HepG2 (cell line): ENCODE data around the gene CCNDBP1. TPM values are rescaled to one million over a fixed set of nuclear protein-coding genes. Genes with fewer than 3 reads are reported as not detected.
A peak's percentile ranks its signal among the peaks of the same experiment; 100 is the strongest.

Source experiments
- ATAC-seq: fragments of 200-7000 bp; cut with Tn5 transposase; 3 replicates; pipeline ENCODE4 v1.9.1; 2020; ENCODE audit warnings: mild to moderate bottlenecking, moderate library complexity
- BruUV-seq: library from RNA; stranded (reverse); fragments of 400-500 nt; replicated peaks from 2 replicates; lab custom pipeline; 2021; lab: Mats Ljungman, UMichigan
- CTCF ChIA-PET: fragments of 300-600 bp; formaldehyde crosslinking; extraction: SDS; loops from one replicate; lab custom pipeline; 2021; ENCODE audit warnings: low total read pairs, inconsistent platforms, low intra/inter-chr PET ratio; lab: Yijun Ruan, JAX
- POLR2A ChIA-PET: fragments of 350-600 bp; sonication (Branson Sonifier 250); formaldehyde crosslinking; loops from one replicate; lab custom pipeline; 2020; ENCODE audit warnings: antibody characterized with exemption, inconsistent platforms; lab: Yijun Ruan, JAX
- DNase-seq: peaks from one replicate; pipeline ENCODE4 v3.0.0-alpha.2; 2015; ENCODE audit warnings: low spot score
- FAIRE-seq: peaks from 3 replicates; lab custom pipeline; 2011; peaks lifted over from hg19 to GRCh38; lab: Jason Lieb, UNC
- H2AFZ ChIP-seq: one replicate; pipeline ENCODE4 v1.6.1; 2011; ENCODE audit warnings: low read length, inconsistent platforms
- H3K27ac ChIP-seq: fragments of 300-600 bp; 3 replicates; pipeline ENCODE4 v1.8.0; 2011; ENCODE audit warnings: mixed run types, mild to moderate bottlenecking, mixed read lengths, low read length, inconsistent platforms; ENCODE audit not compliant: insufficient read depth; ENCODE audit errors: extremely low read length
- H3K27me3 ChIP-seq, 2 experiments: fragments of 200-600 bp in 1 of 2; 2 replicates in 1 of 2; 3 replicates in 1 of 2; pipeline versions ENCODE4 v1.6.0 to v1.8.0; 2011; ENCODE audit warnings: low read length in 2 of 2, mild to moderate bottlenecking in 2 of 2, moderate library complexity in 2 of 2, inconsistent platforms in 1 of 2; ENCODE audit not compliant: insufficient read depth in 2 of 2, control insufficient read depth in 1 of 2
- H3K36me3 ChIP-seq, 2 experiments: fragments of 200-600 bp in 1 of 2; replicated peaks in 1 of 2; 2 replicates in 1 of 2; 3 replicates in 1 of 2; pipeline versions ENCODE4 v1.5.1 to v1.8.0; 2011; ENCODE audit warnings: low read length in 2 of 2, inconsistent platforms in 1 of 2; ENCODE audit not compliant: insufficient read depth in 2 of 2, control insufficient read depth in 1 of 2
- H3K4me1 ChIP-seq: 2 replicates; pipeline ENCODE4 v1.5.1; 2012; ENCODE audit warnings: low read length, inconsistent platforms; ENCODE audit not compliant: insufficient read depth
- H3K4me2 ChIP-seq: 2 replicates; pipeline ENCODE4 v1.6.0; 2011; ENCODE audit warnings: low read depth, low read length, inconsistent platforms
- H3K4me3 ChIP-seq, 3 experiments: fragments of 200-600 bp in 1 of 3; sonication (generic), shearing (Covaris generic) in 1 of 3; replicated peaks in 1 of 3; 2 replicates each; pipeline ENCODE4 v1.5.1; 2011 to 2016; ENCODE audit warnings: low read length in 3 of 3, inconsistent platforms in 2 of 3, low read depth in 2 of 3, mild to moderate bottlenecking in 2 of 3, control low read depth in 1 of 3, mixed read lengths in 1 of 3; ENCODE audit not compliant: insufficient read depth in 1 of 3
- H3K79me2 ChIP-seq: one replicate; pipeline ENCODE4 v1.6.1; 2011; ENCODE audit warnings: low read length, inconsistent platforms; ENCODE audit not compliant: insufficient read depth
- H3K9ac ChIP-seq: 2 replicates; pipeline ENCODE4 v1.6.0; 2011; ENCODE audit warnings: mild to moderate bottlenecking, low read depth, low read length, inconsistent platforms; ENCODE audit not compliant: insufficient read depth
- H3K9me3 ChIP-seq: 2 replicates; pipeline ENCODE4 v1.5.1; 2012; ENCODE audit warnings: mild to moderate bottlenecking, low read length
- H4K20me1 ChIP-seq: 2 replicates; pipeline ENCODE4 v1.6.0; 2011; ENCODE audit warnings: inconsistent platforms, mild to moderate bottlenecking, low read length, moderate library complexity; ENCODE audit not compliant: insufficient read depth
- RBM39 ChIP-seq: fragments of 200-400 bp; formaldehyde crosslinking; IDR thresholded peaks from one replicate; pipeline ENCODE4 v1.6.1; 2018; ENCODE audit warnings: antibody characterized with exemption, mild to moderate bottlenecking, low read depth, low read length; ENCODE audit not compliant: poor library complexity, severe bottlenecking
- RFX1 ChIP-seq: fragments of 450-650 bp; IDR thresholded peaks from 2 replicates; pipeline ENCODE4 v1.6.1; 2017
- THAP7 ChIP-seq: sonication (generic); formaldehyde crosslinking; IDR thresholded peaks from 2 replicates; pipeline ENCODE4 v1.8.1; 2023; ENCODE audit warnings: mild to moderate bottlenecking, missing genetic modification reagents
- ZNF225 ChIP-seq: sonication (generic); formaldehyde crosslinking; IDR thresholded peaks from 2 replicates; pipeline ENCODE4 v1.4.0; 2020; ENCODE audit warnings: mild to moderate bottlenecking, missing genetic modification reagents
- ZNF567 ChIP-seq: sonication (generic); formaldehyde crosslinking; IDR thresholded peaks from 2 replicates; pipeline ENCODE4 v1.8.1; 2023; ENCODE audit warnings: mild to moderate bottlenecking, missing genetic modification reagents, borderline replicate concordance
- WGBS: methylation state at CpG from one replicate; pipeline ENCODE4 v1.1.6; 2017; ENCODE audit warnings: low lambda C conversion rate; 5-methylcytosine and 5-hydroxymethylcytosine counted together
- in situ Hi-C: cut with HindIII; loops from 2 replicates; pipeline ENCODE4 v1.10.0; 2017; ENCODE audit warnings: low pct_unique_long_range_greater_than_20kb; ENCODE audit not compliant: extremely low pct_ligation_motif_present
- intact Hi-C: fragments of 100-400 bp; cut with micrococcal nuclease; formaldehyde crosslinking; loops from one replicate; pipeline ENCODE4 v1.10.0; 2022; ENCODE audit not compliant: unreplicated experiment
- polyA plus RNA-seq, 8 experiments: library from polyadenylated mRNA; depleted of rRNA in 3 of 8; stranded (reverse) in 7 of 8; unstranded in 1 of 8; fragments of >200 nt; fragmentation: Illumina TruSeq in 4 of 8; extraction: Trizol in 4 of 8; gene quantifications; 2 replicates each; pipeline versions ENCODE4 v1.2.1 to v1.2.3, GENCODE V29; 2011 to 2016; ENCODE audit warnings: low read depth in 4 of 8, missing spikeins in 1 of 8, mixed read lengths in 1 of 8; ENCODE audit not compliant: insufficient read depth in 1 of 8
- total RNA-seq, 5 experiments: library from RNA; depleted of rRNA; stranded (reverse); fragments of >200 nt; fragmentation: Illumina TruSeq; extraction: Trizol; gene quantifications; 2 replicates each; pipeline ENCODE4 v1.2.3, GENCODE V29; 2016; ENCODE audit warnings: low read depth in 1 of 5

The CCNDBP1 gene
- total and polyA plus RNA-seq, 2 of the 13 experiments (the other 11 are each of a cell fraction or from before 2014, with no cell fraction given) = 24.8 to 42.3 TPM

- no peak for TF ChIP-seq RBM39
Measured at GRCh38 chr15:43214169-43214568, 29.0 kb downstream of the CCNDBP1 start (continued).

GRCh38 chr15:43214592-43215295 lies 29.5 kb downstream of the CCNDBP1 start:
- intact Hi-C loops (no loop called here), in situ Hi-C loops (loop anchor here (25.0 kb wide), 1 partner anchor 502 kb away; no protein-coding TSS in a partner anchor)
- no peaks in the 10 kb centered on the region for H4K20me1 ChIP-seq
- no peaks in the 10 kb centered on the region for H3K36me3 ChIP-seq
- POLR2A ChIA-PET = no interaction called here
- H3K4me3 ChIP-seq = no peak overlapping the region
- H3K4me2 ChIP-seq = peak overlapping the region; percentile 32; the same call in 1 of the 2 replicates
- WGBS = 52% methylated on average over 4 of the region's 6 CpGs
- no peak for ATAC-seq
- H3K9me3 ChIP-seq = no peaks in the 10 kb centered on the region
- FAIRE-seq = no peak
- H3K9ac ChIP-seq = no peak overlapping the region
- H3K27me3 ChIP-seq = peaks cover 1 to 32% of the 10 kb centered on the region in 2 experiments; a peak in 3 of 5 replicates
- no peaks in the 10 kb centered on the region for H3K79me2 ChIP-seq
- H3K27ac ChIP-seq = no peak overlapping the region
- no peak for DNase-seq
- TF ChIP-seq ZNF225 (CRISPR knock-in tag) = no peak
- no peak for TF ChIP-seq RFX1
- H3K4me1 ChIP-seq = no peaks in the 10 kb centered on the region
- CTCF ChIA-PET = no interaction called here
- no TSS peak for BruUV-seq
- no peak overlapping the region for H2AFZ ChIP-seq

- Histone ChIP-seq H3K9me3 (no peaks in the 10 kb centered on the region), H3K79me2 (no peaks in the 10 kb centered on the region), H3K4me1 (no peaks in the 10 kb centered on the region), H4K20me1 (no peaks in the 10 kb centered on the region)
- ATAC-seq (no peak), DNase-seq (no peak)
- BruUV-seq = no TSS peak
- WGBS = 46% methylated on average over 7 of the region's 7 CpGs
- CTCF ChIA-PET = no interaction called here
- no peak for TF ChIP-seq THAP7 (CRISPR knock-in tag)
- no peak for TF ChIP-seq ZNF567 (CRISPR knock-in tag)
- TF ChIP-seq, all 625 proteins: peak for 0
- Histone ChIP-seq H3K4me3 (no peak overlapping the region), H3K27me3 (peaks cover 1 to 23% of the 10 kb centered on the region in 2 experiments; a peak in 3 of 5 replicates), H3K36me3 (no peaks in the 10 kb centered on the region), H3K9ac (no peak overlapping the region), H3K27ac (no peak overlapping the region), H2AFZ (no peak overlapping the region), H3K4me2 (no peak overlapping the region)
- POLR2A ChIA-PET = no interaction called here
- intact Hi-C loops = no loop called here
- FAIRE-seq = no peak
- in situ Hi-C loops = loop anchor here (25.0 kb wide), 1 partner anchor 504 kb away; no protein-coding TSS in a partner anchor
Measured at GRCh38 chr15:43215961-43216360, 30.8 kb downstream of the CCNDBP1 start.
